HS-5 (cell line): ENCODE results near the gene SHROOM3.
"Not testable (repeated sequence)": the region's sequence is repeated elsewhere in the genome, so short reads cannot be mapped to it uniquely, and the experiment has no call there.

ENCODE experiments used
- DNase-seq: peaks from one replicate; pipeline ENCODE4 v3.0.0-alpha.2; 2012; ENCODE audit warnings: low read depth

SHROOM3 gene

DNA sequence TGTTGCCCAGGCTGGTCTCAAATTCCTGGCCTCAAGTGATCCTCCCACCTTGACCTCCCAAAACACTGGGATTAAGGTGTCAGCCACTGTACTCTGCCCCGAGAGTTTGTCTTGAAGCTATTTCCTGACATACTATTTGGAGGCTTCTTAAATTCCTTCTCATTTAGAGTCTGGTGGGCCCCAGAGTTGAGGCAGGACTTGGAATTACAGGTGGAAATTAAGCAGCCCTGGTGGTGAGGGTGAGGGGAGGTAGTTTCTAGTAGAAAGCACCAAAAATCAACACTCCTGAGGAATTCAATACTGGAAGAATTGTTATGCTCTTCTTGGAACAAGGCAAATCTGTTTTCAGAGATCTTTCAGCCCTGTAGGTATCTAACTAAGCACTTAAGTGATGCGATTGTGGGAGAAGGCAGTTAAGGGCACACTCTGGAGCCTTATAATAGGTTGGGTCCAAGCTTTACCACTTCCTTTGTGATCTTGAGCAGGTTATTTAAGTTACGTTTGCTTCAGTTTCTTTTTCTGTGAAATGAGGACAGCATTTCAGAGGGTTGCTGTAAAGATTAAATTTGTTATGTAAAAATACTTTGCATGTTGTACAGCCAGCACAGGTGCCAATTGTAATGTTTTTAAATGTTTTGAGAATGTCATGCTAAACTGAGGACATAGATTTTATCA, 262.2 kb downstream of the SHROOM3 start:
- no peak for DNase-seq

- DNase-seq: no peak
These were observed 263.1 kb downstream of the SHROOM3 start for GRCh38 chr4:76698141-76698540.

- no peak for DNase-seq
These were observed 264.8 kb downstream of the SHROOM3 start for GRCh38 chr4:76699751-76700310.

GRCh38 chr4:76702440-76703122, 267.6 kb downstream of the SHROOM3 start:
- no peak for DNase-seq

DNA sequence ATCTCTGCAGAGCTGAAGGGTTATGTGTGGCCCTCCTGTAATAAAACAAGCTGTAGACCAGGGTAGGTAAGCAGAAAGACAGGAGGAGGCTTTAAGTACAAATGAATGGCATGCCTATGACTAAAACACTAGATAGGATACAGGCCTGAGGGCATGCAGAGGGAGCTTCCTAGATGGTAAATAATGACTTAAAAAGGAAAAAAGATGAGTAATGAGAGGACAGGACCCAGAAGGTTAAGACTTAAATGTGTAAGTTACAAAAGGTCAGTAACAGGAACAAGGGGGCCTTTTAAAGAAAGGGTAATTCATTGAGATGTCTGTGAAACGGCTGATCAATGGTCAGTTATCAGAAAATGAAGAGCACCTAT, 268.1 kb downstream of the SHROOM3 start:
- DNase-seq: no peak

GRCh38 chr4:76703676-76704075, 268.6 kb downstream of the SHROOM3 start:
- no peak for DNase-seq

- DNase-seq: no peak
These were observed 269.3 kb downstream of the SHROOM3 start for GRCh38 chr4:76704133-76704881.

DNA sequence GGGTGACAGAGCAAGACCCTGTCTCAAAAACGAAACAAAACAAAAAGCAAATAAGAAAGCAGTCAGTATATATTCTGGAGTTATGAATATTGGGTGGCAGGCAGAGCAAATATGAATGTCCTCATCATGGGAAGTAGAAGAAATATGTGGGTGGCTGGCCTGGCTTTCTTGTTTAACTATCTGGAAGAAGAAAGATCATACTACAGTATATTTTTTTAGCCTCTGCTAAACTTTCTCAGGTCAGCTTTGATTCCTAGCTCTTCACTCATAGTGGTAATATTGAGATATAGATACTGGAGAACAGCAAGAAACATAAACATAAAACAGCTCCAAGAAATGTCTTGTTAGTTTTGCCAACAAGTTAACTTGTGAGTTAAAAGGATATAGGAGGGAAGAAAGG, 270.4 kb downstream of the SHROOM3 start:
- DNase-seq: no peak

DNA sequence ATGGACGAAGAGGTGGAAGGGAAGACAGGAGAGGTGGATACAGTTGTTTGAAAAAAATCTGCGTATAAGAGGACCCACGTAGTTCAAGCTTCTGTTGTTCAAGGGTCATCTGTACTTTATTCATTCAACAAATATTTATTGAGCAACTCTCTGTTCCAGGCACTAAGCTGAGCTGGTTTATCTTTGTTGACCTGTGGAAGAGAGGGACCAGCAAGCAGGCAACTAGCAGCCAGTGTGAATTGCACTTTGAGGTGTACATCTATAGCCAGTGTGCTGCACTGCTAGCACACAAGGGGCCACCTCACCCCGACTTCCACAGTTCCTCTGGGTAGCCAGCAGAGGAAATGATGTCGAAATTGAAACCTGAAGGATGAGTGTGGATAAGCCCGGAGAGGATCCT, 271.6 kb downstream of the SHROOM3 start:
- DNase-seq: no peak

- DNase-seq: no peak
These were observed 274.1 kb downstream of the SHROOM3 start for GRCh38 chr4:76708971-76709771.

- DNase-seq: no peak
These were observed 274.7 kb downstream of the SHROOM3 start for GRCh38 chr4:76709772-76710090.

DNA sequence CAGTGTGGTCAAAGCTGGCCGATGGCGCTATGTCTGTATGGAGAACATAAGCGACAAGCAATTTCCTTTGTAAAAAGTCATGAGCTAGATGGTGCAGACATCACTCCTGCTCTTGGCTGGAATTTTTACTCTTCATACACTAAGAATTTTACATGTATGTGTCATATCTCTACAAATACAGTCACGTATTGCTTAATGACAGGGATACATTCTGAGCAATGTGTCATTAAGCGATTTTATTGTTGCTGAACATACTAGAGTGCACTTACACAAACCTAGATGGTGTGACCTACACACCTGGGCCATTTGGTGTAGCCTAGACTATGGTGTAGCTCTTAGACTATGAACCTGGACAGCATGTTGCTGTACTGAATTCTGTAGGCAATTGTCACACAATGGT, 277.5 kb downstream of the SHROOM3 start:
- no peak for DNase-seq

DNA sequence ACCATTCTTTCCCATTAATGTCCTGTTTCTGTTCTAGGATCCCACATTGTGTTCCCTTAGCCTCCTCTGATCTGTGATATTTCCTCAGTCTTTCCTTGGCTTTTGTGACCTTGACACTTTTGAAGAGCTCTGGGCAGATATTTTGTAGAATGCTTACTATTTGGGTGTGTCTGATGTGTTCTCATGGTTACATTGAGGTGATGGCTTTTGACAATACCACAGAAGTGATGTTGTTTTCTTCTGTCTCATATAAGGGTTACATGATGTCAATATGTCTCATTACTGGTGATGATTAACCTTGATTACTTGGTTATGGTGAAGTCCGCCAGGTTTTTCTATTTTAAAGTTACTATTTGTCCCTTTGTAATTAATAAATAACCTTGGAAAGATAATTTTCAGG, 279.2 kb downstream of the SHROOM3 start:
- DNase-seq: no peak

DNA sequence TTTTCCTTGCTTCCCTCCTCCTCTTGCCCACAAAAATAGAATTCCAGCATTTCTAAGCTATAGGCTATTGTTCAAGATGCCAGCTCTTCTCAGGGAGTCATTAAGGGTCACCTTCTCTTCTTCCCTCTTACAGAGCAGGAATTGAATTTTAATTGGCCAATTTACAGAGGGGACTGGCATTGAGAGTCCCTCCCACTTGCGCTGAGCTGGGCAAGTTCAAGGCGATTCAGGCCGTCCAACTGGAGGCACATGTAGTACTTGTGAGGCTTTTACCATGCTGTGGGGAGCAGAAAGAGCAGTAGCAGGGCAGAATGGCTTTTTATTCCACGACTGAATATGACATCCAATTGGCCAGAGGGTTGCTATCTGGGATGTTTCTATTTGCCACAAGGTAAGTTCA, 281.0 kb downstream of the SHROOM3 start:
- DNase-seq: no peak

- DNase-seq: no peak
These were observed 281.6 kb downstream of the SHROOM3 start for GRCh38 chr4:76716658-76717057.

- no peak for DNase-seq
These were observed 282.4 kb downstream of the SHROOM3 start for GRCh38 chr4:76717431-76717830.

GRCh38 chr4:76718021-76718420, 283.0 kb downstream of the SHROOM3 start:
- no peak for DNase-seq

DNA sequence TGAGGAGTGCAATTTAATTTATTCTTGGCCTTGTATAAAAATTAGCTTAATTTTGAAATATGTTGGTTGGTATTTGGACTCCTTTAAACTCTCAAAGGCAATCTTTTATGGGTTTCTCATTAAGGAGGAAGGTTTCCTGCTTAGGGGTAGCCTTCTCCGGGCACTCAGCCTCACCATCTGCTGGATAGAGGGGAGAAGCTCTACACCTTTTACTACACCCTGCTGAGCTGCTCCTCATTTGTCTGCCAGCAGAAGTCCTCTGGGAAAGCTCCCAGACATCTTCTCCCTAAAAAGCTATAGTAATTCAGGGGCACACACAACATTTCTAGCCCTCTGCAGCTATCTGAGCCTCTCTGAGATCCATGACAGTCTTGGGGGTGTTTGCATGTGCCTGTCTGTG, 283.8 kb downstream of the SHROOM3 start:
- no peak for DNase-seq

DNA sequence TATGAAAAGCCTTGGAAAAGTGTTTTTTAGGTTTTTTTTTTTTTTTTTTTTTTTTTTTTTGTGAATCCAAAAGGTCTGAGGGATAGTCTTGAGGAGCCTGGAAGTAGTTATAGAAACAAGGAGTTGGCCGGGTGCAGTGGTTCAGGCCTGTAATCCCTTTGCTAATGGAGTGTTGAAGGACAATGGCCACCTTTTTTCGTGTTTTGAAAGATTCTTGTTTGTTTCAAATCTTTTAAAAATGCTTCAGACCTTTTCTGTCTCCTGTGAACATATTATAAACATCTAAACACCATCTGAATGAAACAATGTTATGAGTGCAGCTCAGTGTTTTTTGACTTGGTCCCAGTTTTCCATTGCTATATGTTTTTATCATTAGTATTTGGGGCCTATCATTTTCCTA, 285.1 kb downstream of the SHROOM3 start:
- DNase-seq: no peak

DNA sequence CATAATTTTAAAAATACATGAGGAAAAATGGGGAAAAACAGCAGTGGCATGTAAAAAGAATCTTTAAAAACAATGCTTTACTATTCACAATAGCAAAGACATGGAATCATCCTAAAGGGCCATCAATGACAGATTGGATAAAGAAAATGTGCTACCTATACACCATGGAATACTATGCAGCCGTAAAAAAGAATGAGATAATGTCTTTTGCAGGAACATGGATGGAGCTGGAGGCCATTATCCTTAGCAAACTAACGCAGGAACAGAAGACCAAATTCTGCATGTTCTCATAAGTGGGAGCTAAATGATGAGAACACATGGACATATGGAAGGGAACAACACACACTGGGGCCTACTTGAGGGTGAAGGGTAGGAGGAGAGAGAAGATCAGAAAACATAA, 287.1 kb downstream of the SHROOM3 start:
- DNase-seq: not testable (repeated sequence)

- DNase-seq: no peak
These were observed 287.8 kb downstream of the SHROOM3 start for GRCh38 chr4:76722838-76723237.

GRCh38 chr4:76723373-76723772, 288.3 kb downstream of the SHROOM3 start:
- DNase-seq: no peak
